HEK293 (cell line): ENCODE measurements around the gene CETP.

ENCODE experiments used
- CTCF ChIA-PET: fragments of 350-600 bp; formaldehyde crosslinking; extraction: SDS; loops from one replicate; lab custom pipeline; 2021; ENCODE audit warnings: antibody characterized with exemption; lab: Yijun Ruan, JAX
- POLR2A ChIA-PET: fragments of 300-600 bp; formaldehyde crosslinking; extraction: SDS; loops from one replicate; lab custom pipeline; 2020; ENCODE audit warnings: antibody characterized with exemption, inconsistent platforms; lab: Yijun Ruan, JAX
- H3K27ac ChIP-seq: fragments of 200-500 bp; sonication (Bioruptor generic); 2 replicates; pipeline ENCODE4 v1.5.1; 2014; ENCODE audit warnings: low read depth, low read length, control low read depth, inconsistent platforms; ENCODE audit errors: extremely low read depth
- H3K36me3 ChIP-seq, 2 experiments: fragments of 200-500 bp in 1 of 2; sonication (Bioruptor generic) in 1 of 2; 1 replicate in 1 of 2; 2 replicates in 1 of 2; pipeline ENCODE4 v1.5.1; 2014 to 2017; ENCODE audit warnings: inconsistent platforms in 2 of 2, low read length in 2 of 2; ENCODE audit not compliant: control insufficient read depth in 2 of 2, insufficient read depth in 1 of 2
- H3K4me1 ChIP-seq: fragments of 200-500 bp; sonication (Bioruptor generic); 2 replicates; pipeline ENCODE4 v1.5.1; 2014; ENCODE audit warnings: mild to moderate bottlenecking, low read length, inconsistent platforms; ENCODE audit not compliant: control insufficient read depth, insufficient read depth
- H3K4me3 ChIP-seq: 2 replicates; pipeline ENCODE4 v1.5.1; 2011; ENCODE audit warnings: low read depth, mild to moderate bottlenecking, control low read depth, low read length, moderate library complexity
- H3K9me3 ChIP-seq: fragments of 200-500 bp; sonication (Bioruptor generic); 2 replicates; pipeline ENCODE4 v1.5.1; 2014; ENCODE audit warnings: low read depth, low read length, inconsistent platforms; ENCODE audit not compliant: control insufficient read depth, insufficient read depth
- HOXA7 ChIP-seq: sonication (generic); formaldehyde crosslinking; IDR thresholded peaks from 2 replicates; pipeline ENCODE4 v1.8.1; 2022; ENCODE audit warnings: missing genetic modification reagents, borderline replicate concordance
- KLF10 ChIP-seq: fragments of 450-650 bp; IDR thresholded peaks from 2 replicates; pipeline ENCODE4 v1.5.1; 2018; ENCODE audit warnings: missing biosample characterization, mild to moderate bottlenecking, missing genetic modification characterization
- MEIS1 ChIP-seq: sonication (generic); formaldehyde crosslinking; IDR thresholded peaks from 2 replicates; pipeline ENCODE4 v1.8.1; 2022; ENCODE audit warnings: missing genetic modification reagents, mild to moderate bottlenecking, borderline replicate concordance
- RBAK ChIP-seq: fragments of 450-650 bp; formaldehyde crosslinking; IDR thresholded peaks from 2 replicates; pipeline ENCODE4 v1.5.1; 2016; ENCODE audit warnings: missing biosample characterization, missing genetic modification characterization
- SCRT1 ChIP-seq: fragments of 450-650 bp; formaldehyde crosslinking; IDR thresholded peaks from 2 replicates; pipeline ENCODE4 v1.5.1; 2016; ENCODE audit warnings: missing biosample characterization, missing genetic modification characterization, borderline replicate concordance
- SP3 ChIP-seq: fragments of 450-650 bp; formaldehyde crosslinking; IDR thresholded peaks from 2 replicates; pipeline ENCODE4 v1.5.1; 2016; ENCODE audit warnings: missing biosample characterization, missing genetic modification characterization
- SP7 ChIP-seq: fragments of 450-650 bp; formaldehyde crosslinking; IDR thresholded peaks from 2 replicates; pipeline ENCODE4 v1.5.1; 2016; ENCODE audit warnings: missing biosample characterization, missing genetic modification characterization
- ZNF114 ChIP-seq: fragments of 450-650 bp; formaldehyde crosslinking; IDR thresholded peaks from 2 replicates; pipeline ENCODE4 v1.5.0; 2017; ENCODE audit warnings: missing biosample characterization, missing genetic modification characterization
- ZNF175 ChIP-seq: fragments of 450-650 bp; formaldehyde crosslinking; IDR thresholded peaks from 2 replicates; pipeline ENCODE4 v1.5.1; 2016; ENCODE audit warnings: missing biosample characterization, missing genetic modification characterization
- ZNF202 ChIP-seq: fragments of 450-650 bp; formaldehyde crosslinking; IDR thresholded peaks from 2 replicates; pipeline ENCODE4 v1.5.1; 2016; ENCODE audit warnings: missing biosample characterization, missing genetic modification characterization, borderline replicate concordance
- ZNF274 ChIP-seq, 2 experiments: fragments of 200-500 bp in 1 of 2; fragments of 450-650 bp in 1 of 2; sonication (Bioruptor generic) in 1 of 2; formaldehyde crosslinking in 1 of 2; IDR thresholded peaks; 2 replicates each; pipeline versions ENCODE4 v1.5.1 to v1.6.1; 2014 to 2016; ENCODE audit warnings: borderline replicate concordance in 1 of 2, inconsistent platforms in 1 of 2, low read length in 1 of 2, missing biosample characterization in 1 of 2, missing genetic modification characterization in 1 of 2
- ZNF37A ChIP-seq: fragments of 450-650 bp; IDR thresholded peaks from 2 replicates; pipeline ENCODE4 v1.5.1; 2018; ENCODE audit warnings: missing biosample characterization, missing genetic modification characterization
- ZNF416 ChIP-seq: fragments of 450-650 bp; formaldehyde crosslinking; IDR thresholded peaks from 2 replicates; pipeline ENCODE4 v1.5.1; 2016; ENCODE audit warnings: missing biosample characterization, missing genetic modification characterization
- ZNF48 ChIP-seq: fragments of 450-650 bp; formaldehyde crosslinking; IDR thresholded peaks from 2 replicates; pipeline ENCODE4 v1.5.1; 2016; ENCODE audit warnings: missing biosample characterization, missing genetic modification characterization
- ZNF561 ChIP-seq: fragments of 450-650 bp; IDR thresholded peaks from 2 replicates; pipeline ENCODE4 v1.5.1; 2018; ENCODE audit warnings: missing biosample characterization, missing genetic modification characterization, borderline replicate concordance
- ZNF629 ChIP-seq: fragments of 450-650 bp; formaldehyde crosslinking; IDR thresholded peaks from 2 replicates; pipeline ENCODE4 v1.5.1; 2017; ENCODE audit warnings: missing biosample characterization, missing genetic modification characterization
- TF ChIP-seq, protein P1 (sequence below): fragments of 450-650 bp; formaldehyde crosslinking; IDR thresholded peaks from 2 replicates; pipeline ENCODE4 v1.5.1; 2016; ENCODE audit warnings: missing biosample characterization, missing genetic modification characterization, low read depth
- TF ChIP-seq, protein P2 (sequence below): fragments of 450-650 bp; IDR thresholded peaks from 2 replicates; pipeline ENCODE4 v1.5.1; 2018; ENCODE audit warnings: missing biosample characterization, missing genetic modification characterization
- TF ChIP-seq, protein P3 (sequence below): fragments of 450-650 bp; formaldehyde crosslinking; IDR thresholded peaks from 2 replicates; pipeline ENCODE4 v1.5.0; 2017; ENCODE audit warnings: missing biosample characterization, missing genetic modification characterization, borderline replicate concordance

Gene CETP

DNA sequence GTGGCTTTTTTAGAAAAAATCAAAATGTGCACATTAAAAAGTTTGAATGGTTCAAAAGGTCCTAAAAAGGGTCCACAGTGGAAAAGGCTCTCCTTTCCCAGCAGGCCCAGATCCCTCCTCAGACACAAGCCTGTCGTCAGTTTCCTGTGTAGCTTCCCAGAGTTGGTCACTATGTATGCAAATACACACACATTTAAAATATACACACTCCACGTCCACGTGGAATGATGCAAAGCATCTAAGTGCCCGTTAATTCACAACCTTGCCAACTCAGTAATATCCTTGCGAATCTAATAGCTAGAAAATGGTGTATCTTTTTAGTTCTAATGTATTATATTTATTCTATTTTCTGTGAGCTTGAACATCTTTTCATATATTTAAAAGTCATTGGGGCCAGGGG lies 45.3 kb downstream of the CETP start:
- POLR2A ChIA-PET = no interaction called here
- TF ChIP-seq SP3 (tag by site-specific recombination) (no peak), RBAK (no peak), SCRT1 (tag by site-specific recombination) (no peak)
- TF ChIP-seq, protein P1, sequence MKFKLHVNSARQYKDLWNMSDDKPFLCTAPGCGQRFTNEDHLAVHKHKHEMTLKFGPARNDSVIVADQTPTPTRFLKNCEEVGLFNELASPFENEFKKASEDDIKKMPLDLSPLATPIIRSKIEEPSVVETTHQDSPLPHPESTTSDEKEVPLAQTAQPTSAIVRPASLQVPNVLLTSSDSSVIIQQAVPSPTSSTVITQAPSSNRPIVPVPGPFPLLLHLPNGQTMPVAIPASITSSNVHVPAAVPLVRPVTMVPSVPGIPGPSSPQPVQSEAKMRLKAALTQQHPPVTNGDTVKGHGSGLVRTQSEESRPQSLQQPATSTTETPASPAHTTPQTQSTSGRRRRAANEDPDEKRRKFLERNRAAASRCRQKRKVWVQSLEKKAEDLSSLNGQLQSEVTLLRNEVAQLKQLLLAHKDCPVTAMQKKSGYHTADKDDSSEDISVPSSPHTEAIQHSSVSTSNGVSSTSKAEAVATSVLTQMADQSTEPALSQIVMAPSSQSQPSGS (tag by site-specific recombination) = no peak
- H3K27ac ChIP-seq = no peak overlapping the region
- no peaks in the 10 kb centered on the region for H3K4me1 ChIP-seq
- H3K4me3 ChIP-seq = no peak overlapping the region
- no peaks in the 10 kb centered on the region for H3K9me3 ChIP-seq
- H3K36me3 ChIP-seq = no peaks in the 10 kb centered on the region
- CTCF ChIA-PET = interaction anchor here (1.1 kb wide), 1 partner anchor 42 kb away, joined by 4 read pairs; no protein-coding TSS in a partner anchor

DNA sequence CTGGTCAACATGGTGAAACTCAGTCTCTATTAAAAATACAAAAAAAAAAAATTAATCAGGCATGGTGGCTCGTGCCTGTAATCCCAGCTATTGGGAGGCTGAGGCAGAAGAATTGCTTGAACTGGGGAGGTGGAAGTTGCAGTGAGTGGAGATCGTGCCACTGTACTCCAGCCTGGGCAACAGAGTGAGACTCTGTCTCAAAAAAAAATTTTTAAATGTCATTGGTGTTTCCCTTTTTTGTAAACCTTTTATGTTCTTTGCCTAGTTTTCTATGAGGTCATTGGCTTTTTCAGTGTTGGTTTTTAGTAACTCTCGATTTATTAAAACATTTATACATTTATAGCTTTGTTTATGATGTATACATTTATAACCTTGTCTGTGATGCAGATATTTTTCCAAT lies 45.8 kb downstream of the CETP start:
- Histone ChIP-seq H3K4me3 (no peak overlapping the region), H3K27ac (no peak overlapping the region), H3K4me1 (no peaks in the 10 kb centered on the region), H3K9me3 (no peaks in the 10 kb centered on the region), H3K36me3 (no peaks in the 10 kb centered on the region)
- ChIA-PET POLR2A (no interaction called here), CTCF (interaction anchor here (1.1 kb wide), 1 partner anchor 43 kb away, joined by 4 read pairs; no protein-coding TSS in a partner anchor)
- TF ChIP-seq, protein P2, sequence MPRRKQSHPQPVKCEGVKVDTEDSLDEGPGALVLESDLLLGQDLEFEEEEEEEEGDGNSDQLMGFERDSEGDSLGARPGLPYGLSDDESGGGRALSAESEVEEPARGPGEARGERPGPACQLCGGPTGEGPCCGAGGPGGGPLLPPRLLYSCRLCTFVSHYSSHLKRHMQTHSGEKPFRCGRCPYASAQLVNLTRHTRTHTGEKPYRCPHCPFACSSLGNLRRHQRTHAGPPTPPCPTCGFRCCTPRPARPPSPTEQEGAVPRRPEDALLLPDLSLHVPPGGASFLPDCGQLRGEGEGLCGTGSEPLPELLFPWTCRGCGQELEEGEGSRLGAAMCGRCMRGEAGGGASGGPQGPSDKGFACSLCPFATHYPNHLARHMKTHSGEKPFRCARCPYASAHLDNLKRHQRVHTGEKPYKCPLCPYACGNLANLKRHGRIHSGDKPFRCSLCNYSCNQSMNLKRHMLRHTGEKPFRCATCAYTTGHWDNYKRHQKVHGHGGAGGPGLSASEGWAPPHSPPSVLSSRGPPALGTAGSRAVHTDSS (tag by site-specific recombination) = no peak
- no peak for TF ChIP-seq ZNF561
- no peak for TF ChIP-seq MEIS1 (CRISPR knock-in tag)
- no peak for TF ChIP-seq KLF10 (tag by site-specific recombination)
- no peak for TF ChIP-seq ZNF175 (tag by site-specific recombination)
- TF ChIP-seq ZNF629 = no peak
- TF ChIP-seq ZNF114 = no peak
- no peak for TF ChIP-seq ZNF37A (tag by site-specific recombination)

DNA sequence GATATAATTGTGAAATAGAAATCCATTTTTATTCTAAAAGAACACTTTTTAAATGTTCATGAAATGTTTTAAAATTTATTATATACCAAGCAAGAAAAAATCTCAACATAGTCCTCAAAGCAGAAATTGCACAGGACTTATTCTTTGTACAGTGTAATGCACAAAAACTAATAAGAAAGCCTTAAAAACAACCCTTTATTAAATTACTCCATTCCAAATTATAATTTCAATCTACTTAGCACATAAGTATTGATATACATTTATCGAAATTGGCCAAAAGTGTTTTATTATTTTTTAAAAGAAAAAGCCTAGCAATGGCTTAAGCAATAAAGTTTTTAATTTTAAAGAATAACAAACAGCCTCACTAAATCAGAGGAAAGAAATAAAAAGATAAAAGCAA lies 46.7 kb downstream of the CETP start:
- no peaks in the 10 kb centered on the region for H3K9me3 ChIP-seq
- no peak overlapping the region for H3K27ac ChIP-seq
- no peaks in the 10 kb centered on the region for H3K4me1 ChIP-seq
- ChIA-PET CTCF (no interaction called here), POLR2A (no interaction called here)
- TF ChIP-seq, protein P3, sequence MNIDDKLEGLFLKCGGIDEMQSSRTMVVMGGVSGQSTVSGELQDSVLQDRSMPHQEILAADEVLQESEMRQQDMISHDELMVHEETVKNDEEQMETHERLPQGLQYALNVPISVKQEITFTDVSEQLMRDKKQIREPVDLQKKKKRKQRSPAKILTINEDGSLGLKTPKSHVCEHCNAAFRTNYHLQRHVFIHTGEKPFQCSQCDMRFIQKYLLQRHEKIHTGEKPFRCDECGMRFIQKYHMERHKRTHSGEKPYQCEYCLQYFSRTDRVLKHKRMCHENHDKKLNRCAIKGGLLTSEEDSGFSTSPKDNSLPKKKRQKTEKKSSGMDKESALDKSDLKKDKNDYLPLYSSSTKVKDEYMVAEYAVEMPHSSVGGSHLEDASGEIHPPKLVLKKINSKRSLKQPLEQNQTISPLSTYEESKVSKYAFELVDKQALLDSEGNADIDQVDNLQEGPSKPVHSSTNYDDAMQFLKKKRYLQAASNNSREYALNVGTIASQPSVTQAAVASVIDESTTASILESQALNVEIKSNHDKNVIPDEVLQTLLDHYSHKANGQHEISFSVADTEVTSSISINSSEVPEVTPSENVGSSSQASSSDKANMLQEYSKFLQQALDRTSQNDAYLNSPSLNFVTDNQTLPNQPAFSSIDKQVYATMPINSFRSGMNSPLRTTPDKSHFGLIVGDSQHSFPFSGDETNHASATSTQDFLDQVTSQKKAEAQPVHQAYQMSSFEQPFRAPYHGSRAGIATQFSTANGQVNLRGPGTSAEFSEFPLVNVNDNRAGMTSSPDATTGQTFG (tag by site-specific recombination) = no peak
- TF ChIP-seq ZNF416 (tag by site-specific recombination) = no peak
- TF ChIP-seq HOXA7 (CRISPR knock-in tag) = no peak
- TF ChIP-seq ZNF48 = no peak
- no peak for TF ChIP-seq ZNF202 (tag by site-specific recombination)
- no peak for TF ChIP-seq ZNF114
- no peak for TF ChIP-seq SP7
- TF ChIP-seq ZNF274 (IDR thresholded peaks at IDR 0.05; ENCODE audit: low read length) = no peak
- TF ChIP-seq ZNF274 (tag by site-specific recombination; IDR thresholded peaks at IDR 0.05; ENCODE audit: borderline replicate concordance) = no peak
- TF ChIP-seq SP3 (tag by site-specific recombination) = no peak
- H3K4me3 ChIP-seq = no peak overlapping the region
- no peaks in the 10 kb centered on the region for H3K36me3 ChIP-seq
